Measurements from ENCODE around the gene A2ML1. TPM values are rescaled to one million over a fixed set of nuclear protein-coding genes. Genes with fewer than 3 reads are reported as not detected.
A peak's percentile ranks its signal among the peaks of the same experiment; 100 is the strongest.
"Not testable (repeated sequence)": the region's sequence is repeated elsewhere in the genome, so short reads cannot be mapped to it uniquely, and the experiment has no call there.

The A2ML1 gene
- polyA plus RNA-seq, 1 donor, result 0.21 TPM

- DNase-seq, result no peak
Measured at GRCh38 chr12:8909752-8910151, 87.3 kb downstream of the A2ML1 start.

GRCh38 chr12:8911606-8912268, 89.3 kb downstream of the A2ML1 start:
- no peak for DNase-seq

GRCh38 chr12:8912914-8913313, 90.5 kb downstream of the A2ML1 start:
- no peak for DNase-seq

- DNase-seq, result peak; percentile 38
Measured at GRCh38 chr12:8913702-8914032, 91.2 kb downstream of the A2ML1 start.

- DNase-seq, result peak; percentile 91
Measured at GRCh38 chr12:8914033-8914715, 91.8 kb downstream of the A2ML1 start, which contains the start of gene PHC1. TSS of gene PHC1 (plus strand) at chr12:8914509. CDS start at chr12:8917678, 3,169 bp downstream.

GRCh38 chr12:8914716-8915526, 92.5 kb downstream of the A2ML1 start:
- DNase-seq, result peak; percentile 63

- DNase-seq, result no peak
Measured at GRCh38 chr12:8916154-8916553, 93.7 kb downstream of the A2ML1 start.

GRCh38 chr12:8917031-8917430, 94.6 kb downstream of the A2ML1 start:
- DNase-seq, result no peak

- DNase-seq, result no peak
Measured at GRCh38 chr12:8917751-8918150, 95.3 kb downstream of the A2ML1 start.

- not testable (repeated sequence) for DNase-seq
Measured at GRCh38 chr12:8919643-8920042, 97.2 kb downstream of the A2ML1 start.

- DNase-seq, result no peak
Measured at GRCh38 chr12:8922544-8922943, 100.1 kb downstream of the A2ML1 start.

Other genes with a start within 250 kb of the A2ML1 start
- 0.23 TPM for gene AICDA, start 209.8 kb upstream of the A2ML1 start, polyA plus RNA-seq (ENCODE audit: insufficient read length)
- gene MFAP5, start 159.8 kb upstream of the A2ML1 start, polyA plus RNA-seq (ENCODE audit: insufficient read length), result 89.8 TPM
- 78.9 TPM for gene RIMKLB, start 124.6 kb upstream of the A2ML1 start, polyA plus RNA-seq (ENCODE audit: insufficient read length)
- 39.2 TPM for gene PHC1, start 91.9 kb downstream of the A2ML1 start, polyA plus RNA-seq (ENCODE audit: insufficient read length)
- 111 TPM for gene M6PR, start 127.0 kb downstream of the A2ML1 start, polyA plus RNA-seq (ENCODE audit: insufficient read length)
- gene KLRG1, start 166.9 kb downstream of the A2ML1 start, polyA plus RNA-seq (ENCODE audit: insufficient read length), result 4.1 TPM